Activated gamma-delta T cell treated with anti-CD3 and anti-CD28 coated beads, Interleukin-2, amount 50 U/mL, for 16 hours (primary cell): ENCODE measurements around the gene HGD.

ENCODE experiments used
- DNase-seq: peaks from one replicate; pipeline ENCODE4 v3.0.0-alpha.2; 2020; ENCODE audit warnings: low read depth

Gene HGD

DNA sequence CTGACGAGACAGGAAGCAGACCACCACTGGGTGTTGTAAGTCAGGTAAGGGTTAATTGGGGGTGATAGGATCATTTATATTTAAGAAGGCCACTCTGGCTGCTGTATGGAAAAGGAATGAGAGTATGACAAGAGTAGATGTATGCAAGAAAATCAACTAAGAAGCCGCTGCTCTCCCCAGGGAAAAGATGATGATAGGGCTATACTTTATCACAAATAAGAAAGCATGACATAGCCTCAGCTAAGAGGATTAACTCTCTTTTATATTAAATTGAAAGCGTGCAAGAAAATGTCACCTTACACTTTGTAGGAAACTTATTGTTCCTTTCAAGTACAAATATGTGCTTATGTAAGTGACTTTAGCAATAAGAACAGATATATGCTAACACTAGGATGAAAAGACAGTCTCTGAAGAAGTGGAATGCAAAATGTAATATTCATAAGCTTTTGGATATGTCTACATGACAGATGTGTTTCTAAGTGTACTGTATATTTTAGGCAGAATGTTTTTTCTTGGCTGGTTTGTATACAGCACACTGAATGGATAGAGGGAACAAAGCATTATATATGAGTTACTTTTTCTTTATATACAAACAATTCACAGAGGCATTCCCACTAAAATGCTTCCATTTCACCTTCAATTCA lies 94.6 kb downstream of the HGD start:
- no peak for DNase-seq
